AG04450 (cell line): ENCODE results near the gene KLHL2. TPM values are rescaled to one million over a fixed set of nuclear protein-coding genes. Genes with fewer than 3 reads are reported as not detected.

Source experiments
- CTCF ChIA-PET: fragments of 300-600, 350-600 bp; formaldehyde crosslinking; extraction: SDS; loops from one replicate; lab custom pipeline; 2022; ENCODE audit warnings: antibody characterized with exemption, inconsistent platforms; lab: Charles Lee
- POLR2A ChIA-PET: fragments of 350-600 bp; formaldehyde crosslinking; extraction: SDS; loops from one replicate; lab custom pipeline; 2021; ENCODE audit warnings: antibody characterized with exemption, inconsistent platforms; lab: Yijun Ruan, JAX
- DNase-seq: peaks from one replicate; pipeline ENCODE4 v3.0.0-alpha.2; 2011; ENCODE audit warnings: low read depth, low spot score
- H3K27ac ChIP-seq: one replicate; pipeline ENCODE4 v1.5.1; 2012; ENCODE audit warnings: low read depth, low read length, control low read depth
- H3K27me3 ChIP-seq: one replicate; pipeline ENCODE4 v1.6.0; 2012; ENCODE audit warnings: low read length; ENCODE audit not compliant: control insufficient read depth, insufficient read depth
- H3K4me3 ChIP-seq: 2 replicates; pipeline ENCODE4 v1.5.1; 2011; ENCODE audit warnings: mild to moderate bottlenecking, low read depth, low read length, control low read depth
- H3K9me3 ChIP-seq: 2 replicates; pipeline ENCODE4 v1.5.1; 2012; ENCODE audit warnings: low read length; ENCODE audit not compliant: control insufficient read depth, insufficient read depth
- polyA plus RNA-seq: library from polyadenylated mRNA; depleted of rRNA; stranded (reverse); fragments of >200 nt; gene quantifications from 2 replicates; pipeline ENCODE4 v1.2.3, GENCODE V29; 2011; rRNA removed
- small RNA-seq: library from RNA; depleted of rRNA; stranded (forward); fragments of <200 nt; gene quantifications from one replicate; pipeline ENCODE3, GENCODE V24; 2012; ENCODE audit warnings: low read depth; ENCODE audit not compliant: insufficient read length
- TF ChIP-seq, protein P1 (sequence below): IDR thresholded peaks from 2 replicates; pipeline ENCODE4 v1.5.1; 2011; ENCODE audit warnings: low read depth, low read length, control low read depth, inconsistent platforms

The KLHL2 gene
- polyA plus RNA-seq, 1 experiment: 16.4 TPM

DNA sequence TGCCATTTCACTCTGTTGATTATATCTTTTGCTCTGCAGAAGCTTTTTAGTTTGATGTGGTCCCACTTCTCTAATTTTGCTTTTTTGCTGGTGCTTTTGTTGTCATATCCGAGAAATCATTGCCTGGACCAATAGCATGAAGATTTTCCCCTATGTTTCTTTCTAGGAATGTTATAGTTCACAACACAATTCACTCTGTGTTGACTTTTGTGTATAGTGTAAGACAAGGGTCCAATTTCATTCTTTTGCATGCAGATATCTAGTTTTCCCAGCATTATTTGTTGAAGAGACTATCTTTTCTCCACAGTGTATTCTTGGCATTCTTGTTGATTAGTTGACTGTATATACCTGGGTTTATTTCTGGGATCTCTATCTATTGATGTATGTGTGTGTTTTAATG lies 163.2 kb downstream of the KLHL2 start:
- ChIA-PET CTCF (no interaction called here), POLR2A (no interaction called here)
- Histone ChIP-seq H3K9me3 (no peaks in the 10 kb centered on the region), H3K27me3 (no peaks in the 10 kb centered on the region), H3K27ac (no peak overlapping the region), H3K4me3 (no peak overlapping the region)
- TF ChIP-seq, protein P1, sequence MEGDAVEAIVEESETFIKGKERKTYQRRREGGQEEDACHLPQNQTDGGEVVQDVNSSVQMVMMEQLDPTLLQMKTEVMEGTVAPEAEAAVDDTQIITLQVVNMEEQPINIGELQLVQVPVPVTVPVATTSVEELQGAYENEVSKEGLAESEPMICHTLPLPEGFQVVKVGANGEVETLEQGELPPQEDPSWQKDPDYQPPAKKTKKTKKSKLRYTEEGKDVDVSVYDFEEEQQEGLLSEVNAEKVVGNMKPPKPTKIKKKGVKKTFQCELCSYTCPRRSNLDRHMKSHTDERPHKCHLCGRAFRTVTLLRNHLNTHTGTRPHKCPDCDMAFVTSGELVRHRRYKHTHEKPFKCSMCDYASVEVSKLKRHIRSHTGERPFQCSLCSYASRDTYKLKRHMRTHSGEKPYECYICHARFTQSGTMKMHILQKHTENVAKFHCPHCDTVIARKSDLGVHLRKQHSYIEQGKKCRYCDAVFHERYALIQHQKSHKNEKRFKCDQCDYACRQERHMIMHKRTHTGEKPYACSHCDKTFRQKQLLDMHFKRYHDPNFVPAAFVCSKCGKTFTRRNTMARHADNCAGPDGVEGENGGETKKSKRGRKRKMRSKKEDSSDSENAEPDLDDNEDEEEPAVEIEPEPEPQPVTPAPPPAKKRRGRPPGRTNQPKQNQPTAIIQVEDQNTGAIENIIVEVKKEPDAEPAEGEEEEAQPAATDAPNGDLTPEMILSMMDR: no peak
- no peak for DNase-seq

Small RNA genes within 50 kb of the gene (small RNA-seq; reads per million reads assigned to genes)
- not detected for gene RNU4-87P

Other genes starting within 250 kb of the KLHL2 start
- 2.2 and 2.4 TPM in 2 replicates for gene TRIM61, start 229.9 kb upstream of the KLHL2 start, polyA plus RNA-seq
- gene TRIM60, start 175.6 kb upstream of the KLHL2 start, polyA plus RNA-seq: not detected in 2 replicates
- gene TRIM75, start 153.7 kb upstream of the KLHL2 start, polyA plus RNA-seq: not detected in 2 replicates
- gene TMEM192, start 94.7 kb upstream of the KLHL2 start, polyA plus RNA-seq: 15.3 and 15.8 TPM in 2 replicates
- 43.0 and 53.0 TPM in 2 replicates for gene MSMO1, start 120.1 kb downstream of the KLHL2 start, polyA plus RNA-seq
- 8.0 and 11.8 TPM in 2 replicates for gene CPE, start 171.4 kb downstream of the KLHL2 start, polyA plus RNA-seq